ENCODE results near the gene EIF2B4. TPM values are rescaled to one million over a fixed set of nuclear protein-coding genes. Genes with fewer than 3 reads are reported as not detected.

EIF2B4 gene
- total and polyA plus RNA-seq, 2 of the 13 experiments (the other 11 are each of a cell fraction or from before 2014, with no cell fraction given), result 91.5 to 96.4 TPM

DNA sequence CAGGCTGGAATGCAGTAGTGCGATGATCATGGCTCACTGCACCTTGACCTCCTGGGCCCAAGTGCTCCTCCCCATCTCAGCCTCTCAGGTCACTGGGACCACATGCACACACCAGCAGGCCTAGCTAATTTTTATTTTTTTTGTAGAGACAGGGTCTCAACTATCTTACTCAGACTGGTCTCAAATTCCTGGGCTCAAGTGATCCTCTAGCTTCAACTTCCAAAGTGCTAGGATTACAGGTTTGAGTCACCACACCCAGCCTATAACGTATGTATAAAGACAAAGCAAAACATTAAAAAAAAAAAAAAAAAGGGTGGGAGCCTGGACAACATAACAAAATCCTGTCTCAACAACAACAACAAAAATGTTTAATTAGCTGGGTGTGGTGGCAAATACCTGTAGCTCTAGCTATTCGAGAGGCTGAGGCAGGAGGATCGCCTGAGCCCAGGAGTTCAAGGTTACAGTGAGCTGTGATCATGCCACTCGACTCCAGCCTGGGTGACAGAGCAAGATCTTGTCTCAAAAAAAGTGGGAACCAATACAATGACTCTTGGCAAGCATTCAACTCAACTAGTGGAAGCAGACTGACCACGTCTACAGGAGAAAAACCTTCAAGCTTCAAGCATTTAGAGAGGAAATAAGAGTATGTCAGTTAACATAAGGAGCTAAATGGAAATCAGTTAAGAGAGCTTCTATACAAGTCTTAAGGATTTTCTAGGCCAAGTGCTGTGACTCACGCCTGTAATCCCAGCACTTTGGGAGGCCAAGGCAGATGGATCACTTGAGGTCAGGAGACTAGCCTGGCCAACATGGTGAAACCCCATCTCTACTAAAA lies 16.2 kb downstream of the EIF2B4 start (continued):
- TF ChIP-seq, protein P1, sequence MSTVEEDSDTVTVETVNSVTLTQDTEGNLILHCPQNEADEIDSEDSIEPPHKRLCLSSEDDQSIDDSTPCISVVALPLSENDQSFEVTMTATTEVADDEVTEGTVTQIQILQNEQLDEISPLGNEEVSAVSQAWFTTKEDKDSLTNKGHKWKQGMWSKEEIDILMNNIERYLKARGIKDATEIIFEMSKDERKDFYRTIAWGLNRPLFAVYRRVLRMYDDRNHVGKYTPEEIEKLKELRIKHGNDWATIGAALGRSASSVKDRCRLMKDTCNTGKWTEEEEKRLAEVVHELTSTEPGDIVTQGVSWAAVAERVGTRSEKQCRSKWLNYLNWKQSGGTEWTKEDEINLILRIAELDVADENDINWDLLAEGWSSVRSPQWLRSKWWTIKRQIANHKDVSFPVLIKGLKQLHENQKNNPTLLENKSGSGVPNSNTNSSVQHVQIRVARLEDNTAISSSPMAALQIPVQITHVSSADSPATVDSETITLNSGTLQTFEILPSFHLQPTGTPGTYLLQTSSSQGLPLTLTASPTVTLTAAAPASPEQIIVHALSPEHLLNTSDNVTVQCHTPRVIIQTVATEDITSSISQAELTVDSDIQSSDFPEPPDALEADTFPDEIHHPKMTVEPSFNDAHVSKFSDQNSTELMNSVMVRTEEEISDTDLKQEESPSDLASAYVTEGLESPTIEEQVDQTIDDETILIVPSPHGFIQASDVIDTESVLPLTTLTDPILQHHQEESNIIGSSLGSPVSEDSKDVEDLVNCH (CRISPR knock-in tag; IDR thresholded peaks at IDR 0.05), result no peak
- TF ChIP-seq, protein P2, sequence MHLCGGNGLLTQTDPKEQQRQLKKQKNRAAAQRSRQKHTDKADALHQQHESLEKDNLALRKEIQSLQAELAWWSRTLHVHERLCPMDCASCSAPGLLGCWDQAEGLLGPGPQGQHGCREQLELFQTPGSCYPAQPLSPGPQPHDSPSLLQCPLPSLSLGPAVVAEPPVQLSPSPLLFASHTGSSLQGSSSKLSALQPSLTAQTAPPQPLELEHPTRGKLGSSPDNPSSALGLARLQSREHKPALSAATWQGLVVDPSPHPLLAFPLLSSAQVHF (CRISPR knock-in tag; IDR thresholded peaks at IDR 0.05), result no peak
- TF ChIP-seq DPF2 (CRISPR knock-in tag; IDR thresholded peaks at IDR 0.05; ENCODE audit: borderline replicate concordance, low read depth) (no peak), ATF7 (IDR thresholded peaks at IDR 0.05) (no peak), ATF7 (CRISPR knock-in tag; IDR thresholded peaks at IDR 0.05) (0 out of 2 replicates have a peak, but pooled peaks have one; percentile 54), ZNF317 (CRISPR knock-in tag; IDR thresholded peaks at IDR 0.05) (0 out of 2 replicates have a peak, but pooled peaks have one; percentile 36), SP4 (CRISPR knock-in tag; IDR thresholded peaks at IDR 0.05) (peak; percentile 42; the same call in 1 of the 2 replicates), MAFG (CRISPR knock-in tag; IDR thresholded peaks at IDR 0.05) (no peak), SPEN (CRISPR knock-in tag; IDR thresholded peaks at IDR 0.05; ENCODE audit: low read depth) (0 out of 2 replicates have a peak, but pooled peaks have one; percentile 7), NR2F6 (IDR thresholded peaks at IDR 0.05) (peak; percentile 71), NR2F6 (CRISPR knock-in tag; IDR thresholded peaks at IDR 0.05) (peak; percentile 87), MTA3 (CRISPR knock-in tag; IDR thresholded peaks at IDR 0.05) (no peak), ZNF501 (CRISPR knock-in tag; IDR thresholded peaks at IDR 0.05) (no peak)
- TF ChIP-seq, protein P3, sequence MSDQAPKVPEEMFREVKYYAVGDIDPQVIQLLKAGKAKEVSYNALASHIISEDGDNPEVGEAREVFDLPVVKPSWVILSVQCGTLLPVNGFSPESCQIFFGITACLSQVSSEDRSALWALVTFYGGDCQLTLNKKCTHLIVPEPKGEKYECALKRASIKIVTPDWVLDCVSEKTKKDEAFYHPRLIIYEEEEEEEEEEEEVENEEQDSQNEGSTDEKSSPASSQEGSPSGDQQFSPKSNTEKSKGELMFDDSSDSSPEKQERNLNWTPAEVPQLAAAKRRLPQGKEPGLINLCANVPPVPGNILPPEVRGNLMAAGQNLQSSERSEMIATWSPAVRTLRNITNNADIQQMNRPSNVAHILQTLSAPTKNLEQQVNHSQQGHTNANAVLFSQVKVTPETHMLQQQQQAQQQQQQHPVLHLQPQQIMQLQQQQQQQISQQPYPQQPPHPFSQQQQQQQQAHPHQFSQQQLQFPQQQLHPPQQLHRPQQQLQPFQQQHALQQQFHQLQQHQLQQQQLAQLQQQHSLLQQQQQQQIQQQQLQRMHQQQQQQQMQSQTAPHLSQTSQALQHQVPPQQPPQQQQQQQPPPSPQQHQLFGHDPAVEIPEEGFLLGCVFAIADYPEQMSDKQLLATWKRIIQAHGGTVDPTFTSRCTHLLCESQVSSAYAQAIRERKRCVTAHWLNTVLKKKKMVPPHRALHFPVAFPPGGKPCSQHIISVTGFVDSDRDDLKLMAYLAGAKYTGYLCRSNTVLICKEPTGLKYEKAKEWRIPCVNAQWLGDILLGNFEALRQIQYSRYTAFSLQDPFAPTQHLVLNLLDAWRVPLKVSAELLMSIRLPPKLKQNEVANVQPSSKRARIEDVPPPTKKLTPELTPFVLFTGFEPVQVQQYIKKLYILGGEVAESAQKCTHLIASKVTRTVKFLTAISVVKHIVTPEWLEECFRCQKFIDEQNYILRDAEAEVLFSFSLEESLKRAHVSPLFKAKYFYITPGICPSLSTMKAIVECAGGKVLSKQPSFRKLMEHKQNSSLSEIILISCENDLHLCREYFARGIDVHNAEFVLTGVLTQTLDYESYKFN (CRISPR knock-in tag; conservative IDR thresholded peaks at IDR 0.05), result peak; percentile 83
- TF ChIP-seq, protein P4, sequence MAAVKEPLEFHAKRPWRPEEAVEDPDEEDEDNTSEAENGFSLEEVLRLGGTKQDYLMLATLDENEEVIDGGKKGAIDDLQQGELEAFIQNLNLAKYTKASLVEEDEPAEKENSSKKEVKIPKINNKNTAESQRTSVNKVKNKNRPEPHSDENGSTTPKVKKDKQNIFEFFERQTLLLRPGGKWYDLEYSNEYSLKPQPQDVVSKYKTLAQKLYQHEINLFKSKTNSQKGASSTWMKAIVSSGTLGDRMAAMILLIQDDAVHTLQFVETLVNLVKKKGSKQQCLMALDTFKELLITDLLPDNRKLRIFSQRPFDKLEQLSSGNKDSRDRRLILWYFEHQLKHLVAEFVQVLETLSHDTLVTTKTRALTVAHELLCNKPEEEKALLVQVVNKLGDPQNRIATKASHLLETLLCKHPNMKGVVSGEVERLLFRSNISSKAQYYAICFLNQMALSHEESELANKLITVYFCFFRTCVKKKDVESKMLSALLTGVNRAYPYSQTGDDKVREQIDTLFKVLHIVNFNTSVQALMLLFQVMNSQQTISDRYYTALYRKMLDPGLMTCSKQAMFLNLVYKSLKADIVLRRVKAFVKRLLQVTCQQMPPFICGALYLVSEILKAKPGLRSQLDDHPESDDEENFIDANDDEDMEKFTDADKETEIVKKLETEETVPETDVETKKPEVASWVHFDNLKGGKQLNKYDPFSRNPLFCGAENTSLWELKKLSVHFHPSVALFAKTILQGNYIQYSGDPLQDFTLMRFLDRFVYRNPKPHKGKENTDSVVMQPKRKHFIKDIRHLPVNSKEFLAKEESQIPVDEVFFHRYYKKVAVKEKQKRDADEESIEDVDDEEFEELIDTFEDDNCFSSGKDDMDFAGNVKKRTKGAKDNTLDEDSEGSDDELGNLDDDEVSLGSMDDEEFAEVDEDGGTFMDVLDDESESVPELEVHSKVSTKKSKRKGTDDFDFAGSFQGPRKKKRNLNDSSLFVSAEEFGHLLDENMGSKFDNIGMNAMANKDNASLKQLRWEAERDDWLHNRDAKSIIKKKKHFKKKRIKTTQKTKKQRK (IDR thresholded peaks at IDR 0.05; ENCODE audit: low read length), result no peak
- TF ChIP-seq, protein P5, sequence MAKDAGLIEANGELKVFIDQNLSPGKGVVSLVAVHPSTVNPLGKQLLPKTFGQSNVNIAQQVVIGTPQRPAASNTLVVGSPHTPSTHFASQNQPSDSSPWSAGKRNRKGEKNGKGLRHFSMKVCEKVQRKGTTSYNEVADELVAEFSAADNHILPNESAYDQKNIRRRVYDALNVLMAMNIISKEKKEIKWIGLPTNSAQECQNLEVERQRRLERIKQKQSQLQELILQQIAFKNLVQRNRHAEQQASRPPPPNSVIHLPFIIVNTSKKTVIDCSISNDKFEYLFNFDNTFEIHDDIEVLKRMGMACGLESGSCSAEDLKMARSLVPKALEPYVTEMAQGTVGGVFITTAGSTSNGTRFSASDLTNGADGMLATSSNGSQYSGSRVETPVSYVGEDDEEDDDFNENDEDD (CRISPR knock-in tag; IDR thresholded peaks at IDR 0.05; ENCODE audit: borderline replicate concordance), result no peak; the same call in 1 of the 2 replicates
- TF ChIP-seq, protein P6, sequence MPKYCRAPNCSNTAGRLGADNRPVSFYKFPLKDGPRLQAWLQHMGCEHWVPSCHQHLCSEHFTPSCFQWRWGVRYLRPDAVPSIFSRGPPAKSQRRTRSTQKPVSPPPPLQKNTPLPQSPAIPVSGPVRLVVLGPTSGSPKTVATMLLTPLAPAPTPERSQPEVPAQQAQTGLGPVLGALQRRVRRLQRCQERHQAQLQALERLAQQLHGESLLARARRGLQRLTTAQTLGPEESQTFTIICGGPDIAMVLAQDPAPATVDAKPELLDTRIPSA (CRISPR knock-in tag; IDR thresholded peaks at IDR 0.05; ENCODE audit: borderline replicate concordance), result no peak
